ENCODE data around the gene THEM4. TPM values are rescaled to one million over a fixed set of nuclear protein-coding genes. Genes with fewer than 3 reads are reported as not detected.
A peak's percentile ranks its signal among the peaks of the same experiment; 100 is the strongest.

The THEM4 gene
- total RNA-seq, 1 donor from 2014 or later: 15.7 TPM

- FAIRE-seq (no peak), DNase-seq (ENCODE audit: low read depth) (peak; percentile 90)
- Histone ChIP-seq H3K27ac (ENCODE audit: low read depth, low read length) (peak overlapping the region; percentile 67), H3K4me1 (ENCODE audit: insufficient read depth, low read length) (peaks cover 29% of the 10 kb centered on the region), H3K4me2 (ENCODE audit: low read length) (peak overlapping the region; percentile 53), H3K79me2 (ENCODE audit: insufficient read depth, low read length) (no peaks in the 10 kb centered on the region), H2AFZ (ENCODE audit: low read depth, low read length) (no peak overlapping the region), H3K36me3 (ENCODE audit: insufficient read depth, low read length) (no peaks in the 10 kb centered on the region), H3K27me3 (ENCODE audit: insufficient read depth, low read length) (no peaks in the 10 kb centered on the region), H3K9me3 (ENCODE audit: insufficient read depth, low read depth, low read length) (no peaks in the 10 kb centered on the region), H3K4me3 (ENCODE audit: insufficient read depth, low read depth, low read length) (no peak overlapping the region), H4K20me1 (ENCODE audit: insufficient read depth, low read length) (no peaks in the 10 kb centered on the region), H3K9ac (ENCODE audit: low read length) (peak overlapping the region; percentile 60)
- Mint-ChIP-seq H3K27me3 (ENCODE audit: low read depth, unreplicated experiment) (peaks cover 2% of the 10 kb centered on the region), H3K4me3 (ENCODE audit: unreplicated experiment) (no peak overlapping the region), H3K27ac (ENCODE audit: unreplicated experiment) (peak overlapping the region; percentile 77), H3K36me3 (ENCODE audit: low read depth, unreplicated experiment) (no peaks in the 10 kb centered on the region), H3K4me1 (ENCODE audit: low read depth, unreplicated experiment) (peaks cover 12% of the 10 kb centered on the region), H3K9me3 (ENCODE audit: unreplicated experiment) (no peaks in the 10 kb centered on the region)
- TF ChIP-seq CTCF (IDR thresholded peaks at IDR 0.05; ENCODE audit: insufficient read depth, low read depth, low read length) (no peak), EZH2 (IDR thresholded peaks at IDR 0.05; ENCODE audit: insufficient read depth, low read length) (no peak)
Observed at GRCh38 chr1:151945725-151946722, 36.7 kb upstream of the THEM4 start.

- FAIRE-seq (no peak), DNase-seq (ENCODE audit: low read depth) (no peak)
- H3K36me3 Mint-ChIP-seq (ENCODE audit: low read depth, unreplicated experiment): no peaks in the 10 kb centered on the region
- Histone ChIP-seq H3K27me3 (ENCODE audit: insufficient read depth, low read length) (no peaks in the 10 kb centered on the region), H3K36me3 (ENCODE audit: insufficient read depth, low read length) (no peaks in the 10 kb centered on the region), H4K20me1 (ENCODE audit: insufficient read depth, low read length) (no peaks in the 10 kb centered on the region), H2AFZ (ENCODE audit: low read depth, low read length) (no peak overlapping the region), H3K27ac (ENCODE audit: low read depth, low read length) (peak overlapping the region; percentile 60), H3K4me3 (ENCODE audit: insufficient read depth, low read depth, low read length) (no peak overlapping the region), H3K9ac (ENCODE audit: low read length) (peak overlapping the region; percentile 60), H3K79me2 (ENCODE audit: insufficient read depth, low read length) (no peaks in the 10 kb centered on the region), H3K4me2 (ENCODE audit: low read length) (peak overlapping the region; percentile 53), H3K4me1 (ENCODE audit: insufficient read depth, low read length) (peaks cover 33% of the 10 kb centered on the region), H3K9me3 (ENCODE audit: insufficient read depth, low read depth, low read length) (no peaks in the 10 kb centered on the region)
- H3K4me1 Mint-ChIP-seq (ENCODE audit: low read depth, unreplicated experiment): peaks cover 15% of the 10 kb centered on the region
- TF ChIP-seq CTCF (IDR thresholded peaks at IDR 0.05; ENCODE audit: insufficient read depth, low read depth, low read length): no peak
- TF ChIP-seq EZH2 (IDR thresholded peaks at IDR 0.05; ENCODE audit: insufficient read depth, low read length): no peak
- no peaks in the 10 kb centered on the region for H3K27me3 Mint-ChIP-seq (ENCODE audit: low read depth, unreplicated experiment)
- no peak overlapping the region for H3K4me3 Mint-ChIP-seq (ENCODE audit: unreplicated experiment)
- peak overlapping the region; percentile 77 for H3K27ac Mint-ChIP-seq (ENCODE audit: unreplicated experiment)
- no peaks in the 10 kb centered on the region for H3K9me3 Mint-ChIP-seq (ENCODE audit: unreplicated experiment)
Observed at GRCh38 chr1:151944857-151945575, 35.7 kb upstream of the THEM4 start.

Data from astrocyte (in vitro differentiated cells and primary cell).